GM18498 (cell line): Measurements from ENCODE around the gene SLC39A11.

Source experiments
- ATAC-seq: cut with Tn5 transposase; IDR thresholded peaks from one replicate; pipeline ENCODE4 v1.9.1; 2021; ENCODE audit warnings: mild to moderate bottlenecking, moderate library complexity; ENCODE audit not compliant: unreplicated experiment

The SLC39A11 gene

DNA sequence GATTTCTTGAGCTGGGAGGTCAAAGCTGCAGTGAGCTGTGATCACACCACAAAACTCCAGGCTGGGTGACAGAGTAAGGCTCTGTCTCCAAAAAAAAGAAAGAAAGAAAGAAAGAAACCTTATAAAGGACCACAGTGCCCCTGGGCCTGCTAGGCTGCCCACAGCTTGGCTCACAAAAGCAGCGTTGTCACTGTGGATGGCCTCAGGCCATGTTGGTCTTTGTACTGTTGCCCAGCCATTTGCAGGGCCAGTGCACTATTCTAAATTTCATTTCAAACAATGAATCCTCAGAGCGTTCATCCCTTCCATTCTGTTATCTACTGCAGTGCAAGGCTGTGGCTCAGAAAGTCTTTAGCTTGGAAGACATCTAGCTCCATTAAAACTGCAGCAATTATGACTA is 208.4 kb downstream of the SLC39A11 start:
- ATAC-seq: no peak

- ATAC-seq: no peak
Observed at GRCh38 chr17:72883351-72883750, 209.1 kb downstream of the SLC39A11 start.

GRCh38 chr17:72882426-72882825 is 210.1 kb downstream of the SLC39A11 start:
- no peak for ATAC-seq

- ATAC-seq: no peak
Observed at GRCh38 chr17:72879877-72880276, 212.6 kb downstream of the SLC39A11 start.

- ATAC-seq: no peak
Observed at GRCh38 chr17:72878975-72879660, 213.4 kb downstream of the SLC39A11 start.

DNA sequence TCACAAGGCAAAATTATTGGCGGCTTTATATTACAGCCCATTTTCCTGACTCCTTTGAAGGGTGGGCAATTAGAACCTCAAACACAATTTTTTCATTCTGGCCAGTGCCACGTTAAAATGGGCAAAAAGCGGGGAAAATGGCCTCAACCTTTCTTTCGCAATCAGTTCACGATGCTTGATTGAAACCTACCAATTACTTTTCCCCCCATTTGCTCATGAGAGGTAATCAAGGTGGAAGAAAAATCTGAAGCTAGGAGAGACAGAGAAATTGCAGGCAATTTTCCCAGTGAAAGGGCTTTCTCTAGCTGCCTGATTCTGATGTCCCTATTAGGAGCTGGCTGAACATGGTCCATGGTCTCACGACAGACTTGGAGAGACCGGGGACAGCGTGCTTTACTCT is 215.1 kb downstream of the SLC39A11 start:
- ATAC-seq: no peak

GRCh38 chr17:72876413-72876812 is 216.1 kb downstream of the SLC39A11 start:
- ATAC-seq: no peak

- ATAC-seq: no peak
Observed at GRCh38 chr17:72875361-72875760, 217.1 kb downstream of the SLC39A11 start.

- ATAC-seq: no peak
Observed at GRCh38 chr17:72872396-72872795, 220.1 kb downstream of the SLC39A11 start.

GRCh38 chr17:72870367-72870985 is 222.0 kb downstream of the SLC39A11 start:
- ATAC-seq: no peak

- no peak for ATAC-seq
Observed at GRCh38 chr17:72869630-72870029, 222.9 kb downstream of the SLC39A11 start.

DNA sequence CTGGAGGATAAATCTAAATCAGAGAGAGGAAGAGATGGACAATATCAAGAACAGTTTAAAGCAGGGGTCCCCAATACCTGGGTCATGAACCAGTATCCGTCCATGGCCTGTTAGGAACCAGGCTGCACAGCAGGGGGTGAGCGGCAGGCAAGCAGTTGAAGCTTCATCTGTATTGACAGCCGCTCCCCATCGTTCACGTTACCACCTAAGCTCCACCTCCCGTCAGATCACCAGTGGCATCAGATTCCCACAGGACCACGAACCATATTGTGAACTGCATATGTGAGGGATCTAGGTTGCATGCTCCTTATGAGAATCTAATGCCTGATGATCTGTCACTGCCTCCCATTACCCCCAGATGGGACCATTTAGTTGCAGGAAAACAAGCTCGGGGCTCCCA is 226.5 kb downstream of the SLC39A11 start:
- no peak for ATAC-seq

DNA sequence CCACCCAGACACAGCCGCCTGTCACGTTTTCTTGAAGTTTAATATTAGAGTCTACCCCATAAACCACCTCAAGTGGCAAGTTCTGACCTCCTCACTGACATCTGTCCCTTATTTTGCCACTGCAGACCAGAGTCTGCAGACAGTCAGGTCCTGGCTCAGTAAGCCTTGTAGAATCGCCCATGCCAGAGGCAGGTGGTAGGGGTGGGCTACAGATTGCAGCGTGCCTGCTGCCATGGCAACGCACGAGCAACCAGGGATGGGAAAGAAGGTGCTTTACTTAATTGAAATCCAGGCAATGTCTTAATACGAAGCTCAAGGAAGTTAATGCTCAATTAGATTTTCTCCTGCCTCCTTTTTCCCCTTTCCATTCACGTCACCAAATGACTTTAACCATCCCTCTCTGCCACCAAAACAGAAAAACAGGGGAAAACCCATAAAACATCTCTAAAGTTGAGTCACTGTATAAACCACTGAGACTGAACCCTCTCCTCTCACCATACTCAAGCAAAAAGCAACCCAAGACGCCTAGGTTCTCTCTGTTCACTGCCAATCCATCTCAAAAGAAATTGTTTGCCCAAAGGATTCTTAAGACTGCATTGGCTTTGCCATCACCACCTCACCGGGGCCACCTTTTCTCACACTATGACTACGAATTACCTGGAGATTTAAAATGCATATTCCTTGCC is 228.8 kb downstream of the SLC39A11 start:
- peak; percentile 55 for ATAC-seq

GRCh38 chr17:72862276-72862999 is 230.1 kb downstream of the SLC39A11 start:
- ATAC-seq: no peak

DNA sequence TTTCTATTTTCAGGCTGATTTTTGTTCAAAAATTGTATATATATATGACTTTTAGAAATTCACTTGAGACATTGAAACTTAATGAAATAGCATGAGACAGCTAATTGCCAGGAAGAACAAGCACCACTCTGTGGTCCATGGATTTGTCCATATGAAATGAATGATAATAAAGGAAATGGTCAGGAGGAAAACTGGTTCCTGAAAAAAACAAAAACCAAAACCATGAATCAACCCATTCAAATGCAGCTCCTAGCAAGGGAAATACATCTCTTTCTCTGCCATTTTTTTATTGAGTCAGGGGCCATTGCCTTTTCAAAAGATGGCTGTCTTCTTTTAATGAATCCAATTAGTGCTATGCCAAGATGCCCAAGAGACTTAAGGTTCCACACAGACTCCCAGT is 230.7 kb downstream of the SLC39A11 start:
- ATAC-seq: no peak

GRCh38 chr17:72860778-72861177 is 231.7 kb downstream of the SLC39A11 start:
- ATAC-seq: no peak

DNA sequence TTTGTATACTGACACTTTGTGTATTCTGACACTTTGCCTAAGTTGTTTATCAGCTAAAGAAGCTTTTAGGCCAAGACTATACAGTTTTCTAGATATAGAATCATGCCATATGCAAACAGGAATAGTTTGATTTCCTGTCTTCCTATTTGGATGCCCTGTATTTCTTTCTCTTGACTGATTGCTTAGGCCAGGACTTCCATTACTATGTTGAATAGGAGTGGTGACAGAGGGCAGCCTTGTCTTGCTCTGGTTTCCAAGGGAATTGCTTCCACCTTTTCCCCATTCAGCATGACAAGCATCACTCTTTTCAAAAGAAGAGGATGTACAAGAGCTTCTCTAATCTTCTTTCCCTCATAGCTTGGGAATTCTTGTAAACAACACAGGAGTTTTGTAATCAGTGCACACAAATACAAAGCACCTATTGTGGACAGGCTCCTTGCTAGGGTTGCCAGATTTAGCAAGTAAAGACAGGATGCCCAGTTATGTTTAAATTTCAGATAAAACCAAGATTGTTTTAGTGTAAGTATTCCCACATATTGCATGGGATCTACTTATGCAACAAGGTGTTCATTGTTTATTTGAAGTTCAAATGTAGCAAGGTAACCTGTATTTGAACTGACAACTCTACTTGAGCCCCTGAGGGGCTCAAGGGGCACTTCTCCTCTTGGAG is 233.5 kb downstream of the SLC39A11 start:
- ATAC-seq: no peak

DNA sequence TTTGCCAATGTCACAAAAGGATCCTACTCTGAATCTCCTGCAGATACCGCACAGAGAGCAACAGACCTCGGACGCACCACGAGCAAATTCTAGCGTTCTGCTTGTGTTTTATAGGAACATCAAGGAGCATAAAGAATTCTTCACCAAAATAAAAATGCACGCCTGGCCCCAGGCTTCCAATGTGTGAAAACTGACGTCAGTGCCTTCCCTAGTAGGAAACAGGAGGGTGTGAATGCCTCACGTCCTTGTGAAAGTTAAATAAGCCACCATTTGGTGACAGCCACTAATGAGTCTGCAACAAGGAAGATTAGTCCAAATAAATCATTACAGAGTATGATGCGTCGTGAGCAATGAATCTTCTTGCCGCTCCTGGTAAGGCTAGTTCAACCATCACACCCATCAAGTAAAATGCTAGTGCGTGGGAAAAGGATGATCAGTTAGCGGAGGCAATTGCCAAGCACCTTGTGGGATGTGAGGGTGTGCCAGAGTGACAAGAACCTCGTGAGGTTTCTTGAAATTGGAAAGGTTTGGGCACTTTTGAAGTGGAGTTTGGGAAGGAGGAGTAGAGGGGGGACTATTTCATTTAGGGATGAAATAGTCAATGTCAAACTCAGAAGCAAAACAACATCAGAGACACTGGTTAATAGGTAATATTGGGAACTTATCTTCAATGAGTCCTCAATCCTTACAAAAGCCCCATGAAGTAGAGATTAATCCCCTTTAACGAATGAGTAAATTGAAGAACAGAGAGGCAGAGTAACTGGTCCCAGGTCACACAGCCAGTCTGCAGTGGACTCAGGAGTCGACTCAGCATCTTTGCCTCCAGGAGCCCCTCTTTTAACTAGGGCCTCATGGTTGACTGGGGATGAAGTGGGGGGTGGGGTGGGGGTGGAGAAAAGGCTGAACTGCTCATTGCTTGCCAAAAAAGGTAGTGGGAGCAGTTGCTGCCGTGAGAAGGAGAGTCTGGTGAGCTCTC is 238.8 kb downstream of the SLC39A11 start:
- ATAC-seq: no peak

- ATAC-seq: no peak
Observed at GRCh38 chr17:72852277-72852938, 240.1 kb downstream of the SLC39A11 start.
